H1 (cell line): ENCODE results near the gene ZCCHC17. TPM values are rescaled to one million over a fixed set of nuclear protein-coding genes. Genes with fewer than 3 reads are reported as not detected.

Experiments
- CTCF ChIA-PET: fragments of 300-600 bp; sonication (Branson Sonifier 250); formaldehyde crosslinking; loops from one replicate; lab custom pipeline; 2021; ENCODE audit not compliant: partially characterized antibody; lab: Charles Lee
- POLR2A ChIA-PET: fragments of 300-600 bp; sonication (Branson Sonifier 250); formaldehyde crosslinking; loops from one replicate; lab custom pipeline; 2021; ENCODE audit warnings: inconsistent platforms; ENCODE audit not compliant: partially characterized antibody; lab: Charles Lee
- DNase-seq, 2 experiments: peaks; one replicate each; pipeline versions ENCODE4 v3.0.0 to v3.0.0-alpha.2; 2010 to 2022; ENCODE audit warnings: low spot score in 2 of 2, low read depth in 1 of 2, mixed read lengths in 1 of 2
- FAIRE-seq: peaks from 2 replicates; lab custom pipeline; 2011; peaks lifted over from hg19 to GRCh38; lab: Jason Lieb, UNC
- H2AFZ ChIP-seq: 2 replicates; pipeline ENCODE4 v1.8.1; 2012; ENCODE audit warnings: low read length, inconsistent platforms
- H2AK5ac ChIP-seq: 2 replicates; pipeline ENCODE4 v1.6.1; 2013; ENCODE audit warnings: low read depth, low read length
- H2BK120ac ChIP-seq: replicated peaks from 2 replicates; pipeline ENCODE3; 2013; ENCODE audit warnings: low read depth, low read length, inconsistent platforms
- H2BK12ac ChIP-seq: 2 replicates; pipeline ENCODE4 v1.6.1; 2013; ENCODE audit warnings: low read depth, low read length
- H2BK15ac ChIP-seq: 2 replicates; pipeline ENCODE4 v1.6.1; 2013; ENCODE audit warnings: low read length
- H2BK20ac ChIP-seq: 2 replicates; pipeline ENCODE4 v1.6.1; 2013; ENCODE audit warnings: low read length
- H2BK5ac ChIP-seq: 2 replicates; pipeline ENCODE4 v1.6.1; 2013; ENCODE audit warnings: low read depth, low read length
- H3K14ac ChIP-seq: 2 replicates; pipeline ENCODE4 v1.6.1; 2013; ENCODE audit warnings: inconsistent platforms; ENCODE audit not compliant: insufficient read length
- H3K18ac ChIP-seq: 2 replicates; pipeline ENCODE4 v1.6.1; 2013; ENCODE audit warnings: low read length; ENCODE audit errors: extremely low read depth
- H3K23ac ChIP-seq: 2 replicates; pipeline ENCODE4 v1.6.1; 2013; ENCODE audit warnings: inconsistent platforms; ENCODE audit not compliant: insufficient read length
- H3K23me2 ChIP-seq: 2 replicates; pipeline ENCODE4 v1.6.1; 2013; ENCODE audit warnings: low read depth, low read length
- H3K27ac ChIP-seq: 2 replicates; pipeline ENCODE4 v1.6.1; 2011; ENCODE audit warnings: low read depth, low read length, inconsistent platforms
- H3K27me3 ChIP-seq, 4 experiments: replicated peaks in 1 of 4; 1 replicate in 1 of 4; 2 replicates in 3 of 4; pipeline versions ENCODE4 v1.6.1 to v1.8.1; 2011 to 2013; ENCODE audit warnings: low read length in 3 of 4, mild to moderate bottlenecking in 3 of 4, inconsistent platforms in 2 of 4, mixed read lengths in 2 of 4, moderate library complexity in 1 of 4; ENCODE audit not compliant: control insufficient read depth in 3 of 4, insufficient read depth in 3 of 4; ENCODE audit errors: extremely low read depth in 1 of 4
- H3K36me3 ChIP-seq, 4 experiments: 2 replicates each; pipeline versions ENCODE4 v1.6.1 to v1.8.1; 2011 to 2013; ENCODE audit warnings: mild to moderate bottlenecking in 4 of 4, low read length in 3 of 4, moderate library complexity in 2 of 4, control low read depth in 1 of 4, inconsistent platforms in 1 of 4; ENCODE audit not compliant: insufficient read depth in 4 of 4, control insufficient read depth in 2 of 4
- H3K4ac ChIP-seq: replicated peaks from 2 replicates; pipeline ENCODE3; 2013; ENCODE audit warnings: low read length, low read depth, mixed read lengths, inconsistent platforms; ENCODE audit not compliant: insufficient read length
- H3K4me1 ChIP-seq, 4 experiments: replicated peaks in 1 of 4; 1 replicate in 1 of 4; 2 replicates in 3 of 4; pipeline versions ENCODE4 v1.6.1 to v1.8.1; 2011 to 2013; ENCODE audit warnings: low read length in 3 of 4, inconsistent platforms in 2 of 4, mixed read lengths in 1 of 4; ENCODE audit not compliant: insufficient read depth in 4 of 4, control insufficient read depth in 3 of 4
- H3K4me2 ChIP-seq, 2 experiments: 2 replicates each; pipeline versions ENCODE4 v1.6.1 to v1.8.1; 2011 to 2013; ENCODE audit warnings: low read depth in 2 of 2, low read length in 2 of 2, control low read depth in 1 of 2, inconsistent platforms in 1 of 2, mild to moderate bottlenecking in 1 of 2; ENCODE audit not compliant: insufficient read depth in 1 of 2
- H3K4me3 ChIP-seq, 4 experiments: fragments of 200-600, 300-600 bp in 1 of 4; sonication (generic), shearing (Covaris generic), sonication (Bioruptor Twin) in 1 of 4; 2 replicates each; pipeline versions ENCODE4 v1.5.1 to v1.8.1; 2011 to 2016; ENCODE audit warnings: low read length in 4 of 4, low read depth in 3 of 4, control low read depth in 2 of 4, inconsistent platforms in 2 of 4, mild to moderate bottlenecking in 2 of 4, mixed read lengths in 1 of 4, moderate library complexity in 1 of 4; ENCODE audit not compliant: insufficient read depth in 2 of 4; ENCODE audit errors: extremely low read depth in 1 of 4
- H3K56ac ChIP-seq: replicated peaks from 2 replicates; pipeline ENCODE3; 2013; ENCODE audit warnings: low read depth, mild to moderate bottlenecking, mixed read lengths, low read length, inconsistent platforms; ENCODE audit not compliant: insufficient read length
- H3K79me1 ChIP-seq: 2 replicates; pipeline ENCODE4 v1.6.1; 2013; ENCODE audit warnings: low read depth, low read length, control low read depth
- H3K79me2 ChIP-seq, 2 experiments: 2 replicates each; pipeline versions ENCODE4 v1.6.1 to v1.8.1; 2012 to 2013; ENCODE audit warnings: low read length in 2 of 2, mild to moderate bottlenecking in 2 of 2, inconsistent platforms in 1 of 2; ENCODE audit not compliant: insufficient read depth in 2 of 2, control insufficient read depth in 1 of 2
- H3K9ac ChIP-seq, 4 experiments: replicated peaks in 1 of 4; 1 replicate in 1 of 4; 2 replicates in 3 of 4; pipeline versions ENCODE4 v1.6.1 to v1.8.1; 2011 to 2013; ENCODE audit warnings: low read depth in 3 of 4, low read length in 3 of 4, control low read depth in 2 of 4, mild to moderate bottlenecking in 2 of 4, moderate library complexity in 2 of 4, inconsistent platforms in 1 of 4; ENCODE audit errors: extremely low read depth in 1 of 4
- H3K9me3 ChIP-seq, 2 experiments: 2 replicates each; pipeline versions ENCODE4 v1.6.1 to v1.8.1; 2012 to 2013; ENCODE audit warnings: mild to moderate bottlenecking in 2 of 2, moderate library complexity in 2 of 2, control low read depth in 1 of 2, inconsistent platforms in 1 of 2, low read depth in 1 of 2, low read length in 1 of 2, mixed read lengths in 1 of 2; ENCODE audit not compliant: insufficient read depth in 2 of 2
- H4K20me1 ChIP-seq, 2 experiments: replicated peaks in 1 of 2; 2 replicates each; pipeline versions ENCODE3 to v1.8.1; 2011 to 2013; ENCODE audit warnings: inconsistent platforms in 2 of 2, low read length in 2 of 2, mild to moderate bottlenecking in 1 of 2; ENCODE audit not compliant: insufficient read depth in 2 of 2, control insufficient read depth in 1 of 2
- H4K5ac ChIP-seq: 2 replicates; pipeline ENCODE4 v1.6.1; 2013; ENCODE audit warnings: low read length, low read depth, mixed read lengths, inconsistent platforms; ENCODE audit not compliant: insufficient read length
- H4K8ac ChIP-seq: 2 replicates; pipeline ENCODE4 v1.8.0; 2013; ENCODE audit warnings: mild to moderate bottlenecking, moderate library complexity, low read length, inconsistent platforms; ENCODE audit not compliant: insufficient read depth; ENCODE audit errors: extremely low read depth
- H4K91ac ChIP-seq: replicated peaks from 2 replicates; pipeline ENCODE3; 2013; ENCODE audit warnings: low read length, mixed read lengths, inconsistent platforms; ENCODE audit not compliant: insufficient read length
- BRCA1 ChIP-seq: IDR thresholded peaks from 2 replicates; pipeline ENCODE4 v1.6.1; 2012; ENCODE audit warnings: low read depth, low read length, improper control_type of control experiment
- EP300 ChIP-seq, 2 experiments: IDR thresholded peaks; 1 replicate in 1 of 2; 2 replicates in 1 of 2; pipeline ENCODE4 v1.6.1; 2011 to 2012; ENCODE audit warnings: low read depth in 2 of 2, low read length in 2 of 2, mild to moderate bottlenecking in 2 of 2, borderline replicate concordance in 1 of 2, inconsistent platforms in 1 of 2, moderate library complexity in 1 of 2
- FOSL1 ChIP-seq: IDR thresholded peaks from 2 replicates; pipeline ENCODE4 v1.6.1; 2011; ENCODE audit warnings: mild to moderate bottlenecking, low read depth, low read length, moderate library complexity; ENCODE audit not compliant: insufficient read depth
- JUN ChIP-seq: IDR thresholded peaks from 2 replicates; pipeline ENCODE4 v1.6.1; 2011; ENCODE audit warnings: low read depth, mild to moderate bottlenecking, improper control_type of control experiment, low read length
- MAX ChIP-seq: IDR thresholded peaks from 2 replicates; pipeline ENCODE4 v1.6.1; 2012; ENCODE audit warnings: inconsistent platforms
- NANOG ChIP-seq: IDR thresholded peaks from 2 replicates; pipeline ENCODE4 v1.6.1; 2011; ENCODE audit warnings: low read length, low read depth, mild to moderate bottlenecking, inconsistent platforms; ENCODE audit not compliant: insufficient read depth, poor library complexity, severe bottlenecking
- WGBS, 2 experiments: shearing (Covaris generic) in 1 of 2; methylation state at CpG; one replicate each; pipeline versions ENCODE4 v1.1.6 to v1.1.7; 2013 to 2015; ENCODE audit warnings: low lambda C conversion rate in 2 of 2, mixed read lengths in 2 of 2, inconsistent platforms in 1 of 2, low coverage in 1 of 2, missing lambda C conversion rate in 1 of 2; ENCODE audit not compliant: insufficient replicate concordance in 2 of 2, insufficient coverage in 1 of 2, insufficient read length in 1 of 2; ENCODE audit errors: extremely low coverage in 1 of 2, missing lambda C conversion rate in 1 of 2; 5-methylcytosine and 5-hydroxymethylcytosine counted together
- polyA plus RNA-seq, 7 experiments: library from polyadenylated mRNA; depleted of rRNA in 3 of 7; stranded (reverse) in 5 of 7; unstranded in 2 of 7; fragments of >200 nt in 5 of 7; fragments of 200-250 nt in 2 of 7; gene quantifications; 1 replicate in 5 of 7; 2 replicates in 1 of 7; 4 replicates in 1 of 7; pipeline versions ENCODE4 v1.2.1 to v1.2.3, GENCODE V29; 2011 to 2013; ENCODE audit warnings: missing spikeins in 2 of 7, mixed read lengths in 2 of 7
- total RNA-seq: library from RNA; stranded (reverse); fragmentation: NEBNext Ultra II Directional; extraction: Animal tissue kit (Norgen Biotek cat#: 25700); gene quantifications from 2 replicates; pipeline ENCODE4 v1.2.1, GENCODE V29; 2021

Gene ZCCHC17
- total and polyA plus RNA-seq, 2 of the 8 experiments (the other 6 are each of a cell fraction or from before 2014, with no cell fraction given), result 51.6 to 59.3 TPM

GRCh38 chr1:31397360-31398095 is 100.7 kb downstream of the ZCCHC17 start:
- no peak overlapping the region for H2AFZ ChIP-seq
- CTCF ChIA-PET, result interaction anchor here (0.7 to 11.8 kb wide), 15 partner anchors 8 to 275 kb away, joined by 3 to 415 read pairs (median 4); partner anchors contain the start of gene SERINC2
- FAIRE-seq, result no peak
- no peak for TF ChIP-seq NANOG
- no peak for TF ChIP-seq MAX
- no peak for TF ChIP-seq BRCA1
- no peak for TF ChIP-seq FOSL1
- TF ChIP-seq JUN, result no peak
- no peak for TF ChIP-seq EP300 (IDR thresholded peaks at IDR 0.05; ENCODE audit: borderline replicate concordance in 1 of 2, low read depth in 2 of 2, low read length in 2 of 2)

More at GRCh38 chr1:31397360-31398095, 100.7 kb downstream of the ZCCHC17 start:
- no peak overlapping the region for H3K4me3 ChIP-seq
- POLR2A ChIA-PET, result interaction anchor here (2.0 kb wide), 1 partner anchor 16 kb away, joined by 8 read pairs; no protein-coding TSS in a partner anchor
- H3K4me2 ChIP-seq, result no peak overlapping the region
- no peak overlapping the region for H3K4ac ChIP-seq
- H3K23ac ChIP-seq, result no peak overlapping the region
- H4K5ac ChIP-seq, result no peak overlapping the region
- H2BK20ac ChIP-seq, result no peak overlapping the region
- WGBS, 2 experiments, result 80% methylated on average over 4 of the region's 4 CpGs; no CpG with 5 or more reads in 1 of the 2 experiments
- no peak overlapping the region for H3K9ac ChIP-seq
- H3K27me3 ChIP-seq, result no peaks in the 10 kb centered on the region
- H3K27ac ChIP-seq, result no peak overlapping the region
- H2AK5ac ChIP-seq, result no peak overlapping the region
- no peak overlapping the region for H2BK15ac ChIP-seq
- H2BK120ac ChIP-seq, result no peak overlapping the region
- H3K9me3 ChIP-seq, result no peaks in the 10 kb centered on the region
- no peak overlapping the region for H2BK12ac ChIP-seq
- no peak overlapping the region for H4K91ac ChIP-seq
- H3K14ac ChIP-seq, result no peak overlapping the region
- H3K56ac ChIP-seq, result no peak overlapping the region
- H3K79me1 ChIP-seq, result no peaks in the 10 kb centered on the region
- no peaks in the 10 kb centered on the region for H3K36me3 ChIP-seq
- H3K4me1 ChIP-seq, result peaks cover 0 to 3% (median 2%) of the 10 kb centered on the region in 4 experiments; a peak in 4 of 7 replicates
- no peaks in the 10 kb centered on the region for H4K20me1 ChIP-seq
- no peak overlapping the region for H3K18ac ChIP-seq
- H3K23me2 ChIP-seq, result no peaks in the 10 kb centered on the region; the same call in 1 of the 2 replicates
- no peak overlapping the region for H4K8ac ChIP-seq
- DNase-seq, result no peak
- no peaks in the 10 kb centered on the region for H3K79me2 ChIP-seq
- no peak overlapping the region for H2BK5ac ChIP-seq
